ENCODE data around the gene NR1D1. TPM values are rescaled to one million over a fixed set of nuclear protein-coding genes. Genes with fewer than 3 reads are reported as not detected.
A peak's percentile ranks its signal among the peaks of the same experiment; 100 is the strongest.

Gene NR1D1
- total RNA-seq, 4 donors from 2014 or later = 1.5 to 20.4 (median 18.3) TPM

DNA sequence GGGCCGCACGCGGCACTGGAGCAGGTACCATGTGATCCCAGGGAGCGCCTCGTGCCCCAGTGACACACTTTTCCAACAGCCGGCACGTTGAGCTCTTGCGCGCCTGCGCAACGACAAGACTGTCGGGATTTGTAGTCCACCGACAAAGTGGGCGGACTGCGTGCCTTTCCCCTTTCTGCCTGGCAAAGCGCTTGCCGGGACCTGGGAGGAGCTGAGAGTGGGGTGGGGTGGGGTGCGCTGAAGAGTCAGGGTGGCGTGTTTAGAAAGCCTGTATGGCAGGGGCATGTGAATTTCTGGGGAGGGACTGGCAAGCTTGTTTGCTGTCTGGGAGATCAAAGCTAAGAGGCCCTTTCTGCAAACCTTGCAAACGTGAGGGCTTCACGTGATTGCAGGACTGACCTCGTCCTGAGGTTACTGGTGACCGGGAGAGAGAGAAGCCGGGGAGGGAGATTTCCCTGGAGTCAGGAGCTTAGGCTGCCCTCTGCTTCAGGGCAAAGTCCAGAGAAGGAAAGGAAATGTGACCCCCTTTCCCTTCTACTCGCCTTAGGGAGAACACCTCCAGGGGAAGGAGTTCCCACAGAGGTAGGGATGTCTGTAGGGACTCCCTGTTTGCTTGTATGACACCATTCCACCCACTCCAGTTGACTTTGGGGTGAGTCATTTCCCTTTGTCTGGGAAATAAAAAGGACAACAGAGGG, 429 bp upstream of the NR1D1 start:
- Histone ChIP-seq H3K4me3 (peak overlapping the region; percentile 82 to 91), H3K9me3 (no peaks in the 10 kb centered on the region), H3K27ac (peak overlapping the region; percentile 75 to 99 (median 98)), H3K36me3 (peaks cover 0 to 16% of the 10 kb centered on the region in 2 donors), H3K4me1 (peaks cover 13 to 81% (median 68%) of the 10 kb centered on the region in 3 donors), H3K27me3 (no peaks in the 10 kb centered on the region)
- ATAC-seq = peak; percentile 76
- 0 to 9% methylated on average over 7 of the region's 25 CpGs for WGBS, 2 donors (ENCODE audit: low coverage in 1 of 2)
- TF ChIP-seq CTCF (IDR thresholded peaks at IDR 0.05) = no peak
- TF ChIP-seq POLR2AphosphoS5 (IDR thresholded peaks at IDR 0.05) = peak; percentile 78

GRCh38 chr17:40099619-40100418, 570 bp downstream of the NR1D1 start:
- no peak for ATAC-seq
- Histone ChIP-seq H3K27me3 (no peaks in the 10 kb centered on the region), H3K36me3 (peaks cover 0 to 26% of the 10 kb centered on the region in 2 donors), H3K27ac (peak overlapping the region; percentile 98 to 99 (median 98)), H3K4me1 (peaks cover 17 to 81% (median 68%) of the 10 kb centered on the region in 3 donors), H3K9me3 (no peaks in the 10 kb centered on the region), H3K4me3 (peak overlapping the region; percentile 82 to 91)
- 0% methylated on average over 9 to 14 of the region's 31 CpGs for WGBS, 2 donors (ENCODE audit: low coverage in 1 of 2)
- TF ChIP-seq POLR2A (IDR thresholded peaks at IDR 0.05) = no peak
- TF ChIP-seq EP300 (IDR thresholded peaks at IDR 0.05) = no peak
- TF ChIP-seq POLR2AphosphoS5 (IDR thresholded peaks at IDR 0.05) = no peak
- no peak for TF ChIP-seq CTCF (IDR thresholded peaks at IDR 0.05)

- Histone ChIP-seq H3K9me3 (no peaks in the 10 kb centered on the region), H3K27me3 (no peaks in the 10 kb centered on the region), H3K4me1 (peaks cover 17 to 81% (median 67%) of the 10 kb centered on the region in 3 donors), H3K27ac (peak overlapping the region; percentile 98 to 99 (median 98)), H3K4me3 (peak overlapping the region; percentile 82 to 91), H3K36me3 (peaks cover 0 to 34% of the 10 kb centered on the region in 2 donors)
- peak; percentile 83 for ATAC-seq
- WGBS, 2 donors (ENCODE audit: low coverage in 1 of 2) = 0% methylated on average over 1 to 24 of the region's 52 CpGs
- TF ChIP-seq EP300 (IDR thresholded peaks at IDR 0.05) (peak; percentile 43), CTCF (IDR thresholded peaks at IDR 0.05) (peak in 1 of 4 experiments; percentile 16), POLR2AphosphoS5 (IDR thresholded peaks at IDR 0.05) (peak; percentile 97), POLR2A (IDR thresholded peaks at IDR 0.05) (peak; percentile 94 to 95)
Observed at GRCh38 chr17:40098846-40099618, 1.4 kb downstream of the NR1D1 start.

GRCh38 chr17:40097931-40098845, 2.2 kb downstream of the NR1D1 start:
- Histone ChIP-seq H3K4me3 (peak overlapping the region; percentile 33 to 82), H3K4me1 (peaks cover 18 to 81% (median 68%) of the 10 kb centered on the region in 3 donors), H3K36me3 (peaks cover 0 to 42% of the 10 kb centered on the region in 2 donors), H3K9me3 (no peaks in the 10 kb centered on the region), H3K27me3 (no peaks in the 10 kb centered on the region), H3K27ac (peak overlapping the region; percentile 94 to 99 (median 98))
- WGBS, 2 donors (ENCODE audit: low coverage in 1 of 2) = 7 to 20% methylated on average over 3 to 7 of the region's 9 CpGs
- ATAC-seq = peak; percentile 11
- peak; percentile 80 for TF ChIP-seq POLR2AphosphoS5 (IDR thresholded peaks at IDR 0.05)
- TF ChIP-seq EP300 (IDR thresholded peaks at IDR 0.05) = no peak
